Right atrium auricular region (tissue), 2 donors: ENCODE data around the gene SLC22A9. TPM values are rescaled to one million over a fixed set of nuclear protein-coding genes. Genes with fewer than 3 reads are reported as not detected.

Experiments used
- total RNA-seq, 2 donors: library from RNA; depleted of rRNA; stranded (reverse); fragments of >200 nt; gene quantifications; one replicate each; pipeline ENCODE4 v1.1.0, GENCODE V29; 2016

Gene SLC22A9
- total RNA-seq, 2 donors from 2014 or later = not detected

Other genes starting within 250 kb of the SLC22A9 start
- gene SLC22A24, start 225.6 kb upstream of the SLC22A9 start, total RNA-seq = not detected
- gene SLC22A25, start 126.2 kb upstream of the SLC22A9 start, total RNA-seq = not detected
- 1 to 10 TPM; 4.0 to 5.3 TPM for gene PLAAT5, start 121.4 kb downstream of the SLC22A9 start, total RNA-seq
- gene LGALS12, start 136.3 kb downstream of the SLC22A9 start, total RNA-seq = 1 to 10 TPM in 1 of 2 donors, not detected in 1; 2.9 TPM
- gene PLAAT4, start 167.0 kb downstream of the SLC22A9 start, total RNA-seq = 10 to 100 TPM; 11.3 to 18.2 TPM
- gene PLAAT2, start 193.6 kb downstream of the SLC22A9 start, total RNA-seq = not detected
- gene PLAAT3, start 244.6 kb downstream of the SLC22A9 start, total RNA-seq = 100 to 1,000 TPM; 111 TPM